DMS53 (cell line): ENCODE data around the gene THAP7.

Source experiments
- DNase-seq: peaks from one replicate; lab custom pipeline; 2025; lab: John Stamatoyannopoulos, UW

THAP7 gene

DNA sequence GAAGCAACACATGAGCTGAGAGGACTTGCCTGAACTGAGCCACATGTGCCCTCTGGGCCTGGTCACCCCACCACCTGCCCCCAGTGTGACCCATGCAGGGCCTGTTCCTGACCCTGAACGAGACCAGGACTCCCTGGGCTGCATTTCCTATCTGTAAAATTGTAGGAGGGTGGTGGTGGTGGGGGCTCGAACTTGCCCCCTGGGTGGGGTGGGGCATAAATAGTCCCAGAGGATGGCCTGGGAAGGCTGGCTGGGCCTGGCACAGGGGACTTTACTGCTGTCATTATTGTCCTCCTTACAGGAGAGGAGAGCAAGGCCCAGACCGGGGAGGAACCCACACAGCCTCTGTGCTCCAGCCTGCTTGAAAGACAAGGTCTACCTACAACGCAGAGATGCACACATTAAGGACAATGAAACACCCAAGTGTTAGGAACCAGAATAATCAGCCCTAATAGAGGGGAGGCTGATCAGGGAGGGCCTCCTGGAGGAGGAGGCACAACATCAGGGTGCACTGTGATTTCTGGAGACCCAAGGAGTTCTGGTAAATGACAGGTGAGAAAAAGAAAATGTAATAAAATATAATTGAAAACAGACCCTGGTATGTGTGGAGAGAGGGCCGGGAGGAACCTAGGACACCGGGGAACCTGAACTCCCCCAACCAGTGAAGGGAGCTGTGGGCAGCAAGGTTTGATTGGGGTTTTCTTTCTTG, 37.7 kb downstream of the THAP7 start:
- peak; percentile 4 for DNase-seq

DNA sequence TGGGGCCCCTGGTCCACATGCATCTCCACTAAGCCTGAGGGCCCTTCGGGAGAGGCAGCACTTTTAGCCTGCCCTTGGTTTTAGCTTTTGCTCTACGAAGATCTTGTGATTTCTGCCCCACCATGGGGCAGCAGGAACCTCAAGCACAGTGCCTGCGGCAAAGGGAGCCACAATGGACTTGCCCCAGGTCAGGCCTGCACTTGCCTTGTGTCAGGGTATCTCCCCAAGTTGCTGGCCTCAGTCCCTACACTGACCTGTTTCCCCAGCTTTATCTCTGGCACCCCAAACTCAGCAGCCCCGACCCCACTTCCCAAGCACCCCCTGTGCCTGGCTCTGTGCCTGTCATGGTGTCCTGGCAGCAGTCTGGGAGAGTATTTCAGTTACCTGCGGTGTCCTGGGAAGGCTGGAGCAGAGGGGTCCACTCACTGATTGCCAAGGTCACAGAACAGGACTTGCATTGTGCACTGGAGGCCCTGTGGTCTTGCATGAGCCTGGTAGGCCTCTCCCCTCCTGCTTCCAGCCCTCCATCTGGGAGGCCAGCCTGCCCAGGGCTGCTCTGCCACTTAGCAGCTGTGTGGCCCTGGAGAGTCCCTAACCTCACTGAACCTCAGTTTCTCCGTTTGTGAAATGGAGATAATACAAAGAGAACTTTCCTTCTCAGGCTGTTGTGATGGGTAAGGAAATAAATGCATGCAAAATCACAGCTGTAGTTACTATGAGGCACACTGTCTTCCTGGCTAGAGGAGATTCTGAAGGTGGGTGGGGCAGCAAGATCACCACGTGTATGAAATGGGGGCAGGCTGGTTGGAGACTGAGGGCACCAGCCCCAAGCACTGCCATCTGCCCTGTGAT, 38.5 kb downstream of the THAP7 start:
- DNase-seq: no peak

DNA sequence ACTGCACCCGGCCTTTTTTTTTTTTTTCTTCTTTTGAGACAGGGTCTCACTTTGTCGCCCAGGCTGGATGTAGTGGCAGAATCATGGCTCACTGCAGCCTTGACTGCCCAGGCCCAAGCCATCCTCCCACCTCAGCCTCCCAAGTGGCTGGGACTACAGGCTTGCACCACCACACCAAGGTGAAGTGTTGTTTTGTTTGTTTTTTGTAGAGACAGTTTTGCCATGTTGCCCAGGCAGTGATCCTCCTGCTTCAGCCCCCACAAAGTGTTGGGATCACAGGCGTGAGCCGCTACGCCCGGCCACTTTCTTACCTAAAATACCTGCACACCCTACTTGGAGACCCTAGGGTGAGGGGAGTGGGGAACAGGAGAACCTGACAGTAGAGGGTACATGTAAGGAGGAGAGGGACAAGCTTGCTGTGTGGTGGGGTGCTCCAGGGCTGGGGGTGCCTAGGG, 39.4 kb downstream of the THAP7 start:
- DNase-seq: no peak

DNA sequence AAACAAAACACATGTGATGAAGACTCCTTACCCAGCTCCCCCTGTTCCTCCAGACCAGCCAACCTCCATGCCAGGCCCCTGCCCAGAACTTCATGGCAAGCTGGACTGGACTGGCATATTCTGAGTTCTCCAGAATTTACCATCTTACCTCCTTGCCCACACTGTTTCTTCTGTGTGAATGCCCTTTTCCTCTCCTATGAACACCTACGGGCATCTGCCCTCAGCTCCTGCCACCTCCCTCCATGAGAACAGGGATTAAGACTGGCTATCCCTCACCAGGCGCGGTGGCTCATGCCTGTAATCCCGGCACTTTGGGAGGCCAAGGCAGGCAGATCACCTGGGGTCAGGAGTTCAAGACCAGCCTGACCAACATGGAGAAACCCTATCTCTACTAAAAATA, 41.3 kb downstream of the THAP7 start:
- DNase-seq: no peak

DNA sequence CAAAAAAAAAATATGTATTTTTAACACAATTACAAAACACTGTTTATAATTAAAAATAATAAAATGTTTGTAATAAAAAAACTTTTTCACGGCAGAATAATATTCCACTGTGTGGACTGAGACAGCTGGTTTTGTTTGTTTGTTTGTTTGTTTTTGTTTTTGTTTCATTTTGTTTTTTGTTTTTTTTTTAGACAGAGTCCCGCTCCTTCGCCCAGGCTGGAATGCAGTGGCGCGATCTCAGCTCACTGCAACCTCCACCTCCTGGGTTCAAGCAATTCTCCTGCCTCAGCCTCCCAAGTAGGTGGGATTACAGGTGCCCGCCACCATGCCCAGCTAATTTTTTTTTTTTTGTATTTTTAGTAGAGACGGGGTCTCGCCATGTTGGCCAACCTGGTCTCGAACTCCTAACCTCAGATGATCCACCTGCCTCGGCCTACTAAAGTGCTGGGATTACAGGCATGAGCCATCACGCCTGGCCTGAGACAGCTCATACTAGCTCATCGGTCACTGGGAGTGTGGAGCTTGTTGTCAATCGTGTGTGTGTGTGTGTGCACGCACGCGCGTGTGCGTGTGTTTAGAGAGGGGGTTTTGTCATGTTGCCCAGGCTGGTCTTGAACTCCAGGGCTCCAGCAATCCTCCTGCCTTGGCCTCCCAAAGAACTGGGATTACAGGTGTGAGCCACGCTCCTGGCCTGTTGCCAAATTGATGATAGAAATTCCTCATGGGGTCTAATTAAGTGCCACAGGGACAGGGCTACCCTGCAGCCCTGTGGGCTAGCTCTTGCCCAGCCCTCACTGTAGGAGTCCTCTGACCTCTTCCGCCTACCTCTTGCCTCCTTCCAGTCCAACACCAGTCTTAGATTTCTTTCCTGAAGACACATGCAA, 42.1 kb downstream of the THAP7 start:
- DNase-seq: no peak

DNA sequence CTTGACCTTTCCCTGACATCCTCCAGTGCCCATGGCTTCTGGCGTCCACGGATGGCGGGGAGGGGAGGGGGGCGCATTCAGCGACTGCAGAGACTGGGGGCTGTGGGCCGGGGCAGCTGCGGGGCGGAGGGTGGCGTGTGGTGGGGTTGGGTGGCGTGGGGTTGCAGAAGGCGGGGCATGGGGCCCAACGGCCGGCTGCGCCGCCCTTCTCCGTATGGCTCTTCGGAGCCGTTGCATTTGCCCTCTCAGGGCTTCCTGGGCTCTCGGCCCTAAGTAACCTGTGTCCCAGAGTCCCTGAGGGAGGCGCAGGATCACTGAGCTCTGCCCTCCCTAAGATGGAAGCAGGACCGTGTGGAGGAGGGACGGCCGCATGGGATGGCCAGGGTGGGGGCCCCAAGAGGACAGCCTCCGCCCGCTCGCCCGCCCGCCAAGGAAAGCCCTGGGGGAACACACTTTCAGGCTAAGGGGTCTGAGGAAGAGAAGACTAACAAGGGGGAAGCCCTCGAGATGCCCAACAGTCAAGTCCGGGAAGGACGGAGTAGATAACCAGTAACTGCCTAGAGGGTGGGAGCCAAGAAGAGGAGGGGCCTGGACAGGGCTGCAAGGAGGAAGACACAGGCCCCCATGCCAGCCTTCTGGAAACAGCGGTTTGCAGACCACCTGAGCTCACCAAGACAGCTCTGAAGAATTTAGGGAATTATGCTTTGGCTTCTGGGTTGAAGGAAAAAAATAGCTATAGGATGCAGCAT, 44.1 kb downstream of the THAP7 start:
- peak; percentile 56 for DNase-seq

DNA sequence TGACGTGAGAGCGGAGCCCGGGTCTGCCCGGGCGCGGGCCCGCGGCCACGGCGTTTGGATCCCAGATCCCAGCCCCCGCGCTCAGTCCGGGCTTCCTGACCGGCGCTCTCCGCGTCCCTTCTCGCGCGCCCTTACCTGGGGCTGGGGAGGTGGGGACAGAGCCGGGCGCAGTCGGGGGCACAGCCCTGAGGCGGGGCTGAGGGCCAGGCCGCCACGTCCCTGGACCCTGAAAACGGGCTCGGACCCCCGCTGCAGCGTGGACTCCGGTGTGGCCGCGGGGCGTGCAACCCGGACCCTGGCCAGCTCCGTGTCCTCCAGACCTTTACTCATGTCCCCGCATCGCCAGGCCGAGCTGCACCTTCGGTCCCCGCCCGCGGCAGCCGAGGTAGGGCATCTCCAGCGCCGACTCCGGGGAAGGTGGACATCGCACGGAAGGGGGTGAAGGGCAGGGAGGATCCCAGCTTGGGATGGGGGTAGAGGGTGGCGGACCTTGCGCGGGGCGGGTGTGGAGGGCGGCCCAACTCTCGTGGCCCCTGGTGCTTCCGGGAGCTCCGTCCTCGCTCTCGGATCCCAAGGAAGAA, 44.7 kb downstream of the THAP7 start:
- peak; percentile 52 for DNase-seq

DNA sequence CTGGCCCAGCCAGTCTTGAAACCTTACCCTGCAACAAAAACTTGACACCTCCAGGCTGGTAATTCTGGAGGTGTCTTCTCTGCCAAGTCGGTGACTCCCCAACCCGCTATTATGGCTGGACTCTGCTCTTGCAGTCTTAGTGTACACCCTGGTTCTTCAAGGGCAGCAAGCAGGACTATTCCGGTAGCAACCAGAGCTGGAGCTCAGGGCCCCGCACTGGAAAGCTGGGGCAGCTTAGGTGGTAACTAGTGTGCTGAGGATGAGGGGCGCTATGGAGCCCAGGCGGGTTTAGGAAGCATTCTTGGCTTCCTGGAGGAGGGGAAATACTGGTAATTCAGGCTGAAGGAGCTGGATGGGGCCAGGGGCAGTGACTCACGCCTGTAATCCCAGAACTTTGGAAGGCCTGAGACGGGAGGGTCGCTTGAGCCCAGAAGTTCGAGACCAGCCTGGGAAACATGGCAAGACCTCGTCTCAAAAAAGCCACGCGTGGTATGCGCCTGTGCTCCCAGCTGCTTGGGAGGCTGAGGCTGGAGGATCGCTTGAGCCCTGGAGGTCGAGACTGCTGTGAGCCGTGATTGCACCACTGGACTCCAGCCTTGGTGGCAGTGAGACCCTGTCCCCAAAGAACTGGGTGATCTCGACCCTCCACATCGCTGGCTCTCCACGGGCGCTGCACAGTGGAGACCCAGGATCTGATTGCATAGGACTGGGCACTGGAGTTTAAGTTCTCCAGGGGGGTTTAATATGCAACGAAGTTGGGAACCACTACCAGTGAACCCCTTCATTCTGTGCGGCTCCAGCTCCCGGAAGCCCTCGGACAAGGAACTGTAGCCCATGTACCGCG, 45.4 kb downstream of the THAP7 start:
- DNase-seq: peak; percentile 57

DNA sequence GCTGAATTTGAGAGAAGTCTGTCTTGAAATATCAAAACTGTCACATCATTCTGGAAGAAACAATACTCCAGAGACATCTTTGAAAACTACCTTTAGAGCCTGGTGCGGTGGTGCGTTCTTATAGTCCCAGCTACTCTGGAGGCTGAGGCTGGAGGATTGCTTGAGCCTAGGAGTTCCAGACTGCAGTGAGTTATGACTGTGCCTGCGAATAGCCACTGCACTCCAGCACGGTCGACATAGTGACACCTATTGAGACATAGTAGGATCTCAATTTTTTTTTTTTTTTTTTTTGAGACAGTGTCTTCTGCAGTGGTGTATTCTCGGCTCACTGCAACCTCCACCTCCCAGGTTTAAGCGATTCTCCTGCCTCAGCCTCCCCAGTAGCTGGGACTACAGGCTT, 46.4 kb downstream of the THAP7 start:
- DNase-seq: no peak

DNA sequence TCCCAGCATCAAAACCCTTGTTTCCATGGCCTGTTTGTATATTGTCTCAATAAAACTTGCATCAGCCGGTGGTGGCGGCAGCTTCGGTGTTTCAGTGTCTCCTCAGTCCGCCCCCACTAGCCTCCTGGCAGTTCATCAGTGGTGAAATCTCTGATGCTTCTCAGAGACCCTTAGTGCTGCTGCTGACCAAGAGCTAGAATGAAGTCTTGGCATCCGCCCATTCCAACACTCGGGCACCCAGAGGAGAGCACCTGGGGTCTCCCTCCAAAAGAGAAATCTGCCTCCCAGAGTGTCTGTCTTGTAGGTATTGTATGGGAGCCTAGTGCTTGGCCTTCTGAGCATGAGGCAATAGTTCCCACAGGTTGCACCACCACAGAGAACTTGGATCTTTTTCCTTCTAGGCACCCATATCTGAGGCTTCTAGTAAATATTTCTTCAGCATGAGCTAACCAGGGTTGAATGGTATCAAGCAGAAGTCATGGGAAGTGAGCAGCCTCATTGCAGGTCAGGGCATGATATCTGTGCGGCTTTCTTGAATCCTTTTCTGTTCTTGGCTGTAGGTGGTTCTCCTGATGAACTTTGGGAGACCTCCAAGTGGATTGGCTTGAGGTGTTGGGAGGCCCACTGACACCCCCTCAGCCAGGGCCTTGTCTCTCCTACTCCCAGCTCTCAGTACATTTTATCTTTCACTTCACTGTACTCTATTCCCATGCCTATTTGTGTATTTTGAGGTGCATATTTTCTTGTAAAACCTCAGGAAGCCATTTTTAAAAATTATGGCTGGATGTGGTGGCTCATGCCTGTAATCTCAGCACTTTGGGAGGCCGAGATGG, 48.0 kb downstream of the THAP7 start:
- no peak for DNase-seq

DNA sequence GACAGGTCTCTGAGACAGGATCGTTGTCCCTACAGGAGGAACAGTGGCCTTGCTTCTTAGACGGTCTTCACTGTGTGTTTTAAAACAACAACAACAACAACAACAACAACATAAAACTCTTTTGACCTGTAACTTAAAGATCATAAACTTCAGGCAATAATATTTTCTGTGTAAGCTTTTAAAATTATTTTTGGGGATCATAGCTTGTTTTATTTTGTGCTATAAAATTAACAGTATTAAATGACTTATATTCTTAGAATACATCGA, 48.6 kb downstream of the THAP7 start:
- DNase-seq: no peak

DNA sequence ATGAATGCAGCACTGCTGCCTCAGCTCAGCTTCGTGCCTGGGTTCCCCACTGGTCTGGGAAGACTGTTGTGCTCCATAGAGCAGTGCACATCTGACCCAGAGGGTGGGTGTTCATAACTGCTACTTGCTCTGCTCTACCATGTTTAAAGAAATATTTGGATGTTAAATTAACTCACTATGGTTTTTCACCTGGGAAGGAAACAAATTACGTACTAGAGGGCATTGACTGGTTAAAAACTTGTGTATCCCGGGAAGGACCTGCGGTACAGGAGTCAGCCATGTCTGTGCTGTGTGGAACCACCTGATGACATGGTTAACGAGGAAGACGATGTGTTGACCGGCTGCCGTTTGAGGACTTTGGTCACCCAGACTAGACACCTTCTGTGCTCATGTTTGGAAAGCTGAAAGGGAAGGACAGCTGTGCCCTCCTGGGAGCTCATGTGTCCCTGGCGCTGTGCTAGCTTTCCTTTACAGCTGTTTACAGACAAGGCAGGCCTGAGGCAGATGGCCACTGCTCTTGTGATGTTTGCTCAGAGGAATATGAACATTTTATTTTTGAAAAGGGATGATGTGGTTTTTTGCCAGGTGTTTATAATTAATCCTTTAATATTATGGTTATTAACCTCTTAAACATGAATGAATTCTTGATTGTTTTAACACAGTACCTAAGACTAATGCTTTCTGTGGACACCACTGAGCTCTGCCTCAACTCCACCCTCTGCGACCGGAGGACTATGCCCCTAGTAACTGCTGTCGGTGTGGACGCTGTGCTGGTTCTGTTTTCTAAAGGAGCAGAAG, 49.2 kb downstream of the THAP7 start:
- DNase-seq: peak; percentile 88

DNA sequence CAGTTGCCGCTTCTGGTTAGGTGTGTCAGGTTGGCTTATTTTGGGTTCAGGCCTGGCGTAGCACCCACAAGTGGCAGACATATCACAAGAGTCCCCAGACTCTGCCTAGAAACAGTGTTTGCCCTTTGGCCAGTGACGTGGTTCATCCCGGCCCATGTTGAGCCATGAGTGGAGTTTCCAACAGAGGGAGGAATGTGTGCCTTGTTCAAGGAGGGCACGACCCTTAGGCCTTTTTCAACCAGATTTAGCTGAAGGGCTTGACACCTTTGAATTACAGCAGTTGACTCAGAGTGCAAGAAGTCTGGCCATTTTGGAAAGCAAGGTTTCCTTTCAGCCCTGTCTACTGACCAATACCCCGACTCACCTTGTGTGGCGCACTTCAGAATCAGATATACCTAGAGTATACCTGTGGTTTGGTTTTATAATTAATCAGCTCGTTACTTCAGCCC, 50.0 kb downstream of the THAP7 start:
- no peak for DNase-seq

DNA sequence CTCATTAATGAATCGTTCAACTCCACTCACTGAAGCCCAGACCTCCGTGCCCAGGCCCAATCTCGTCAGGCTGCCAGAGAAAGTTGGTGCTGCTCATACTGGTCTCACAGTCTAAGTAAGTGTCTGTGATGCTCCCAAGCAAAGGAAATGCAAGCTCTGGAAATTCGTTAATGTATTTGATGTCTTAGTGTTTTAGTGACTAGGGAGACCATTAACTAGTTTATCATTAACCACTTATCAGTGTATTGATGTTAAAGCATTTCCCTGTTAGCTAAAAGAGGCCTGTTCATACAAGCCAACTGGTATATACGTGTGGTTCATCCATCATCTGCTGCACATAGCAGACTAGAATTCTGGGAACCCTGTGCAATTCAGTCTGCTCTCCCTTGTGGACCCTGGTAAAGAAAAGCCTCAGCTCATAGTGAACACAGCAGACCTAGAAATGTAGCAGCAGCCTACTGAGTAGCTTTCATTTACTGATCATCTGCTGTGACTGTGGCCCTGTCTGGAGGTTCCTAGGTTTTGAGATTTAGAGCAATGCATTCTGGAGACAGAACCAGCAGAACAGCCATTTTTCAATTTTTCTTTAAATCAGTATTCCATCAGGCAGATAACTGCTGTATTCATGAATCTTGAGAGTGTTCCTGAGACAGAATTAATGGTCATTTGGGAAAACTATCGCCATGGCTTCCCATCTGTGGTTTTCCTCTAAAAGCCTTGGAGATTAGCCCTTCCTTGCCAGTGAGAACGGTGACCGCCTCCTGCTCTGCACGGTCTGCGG, 50.6 kb downstream of the THAP7 start:
- peak; percentile 18 for DNase-seq

DNA sequence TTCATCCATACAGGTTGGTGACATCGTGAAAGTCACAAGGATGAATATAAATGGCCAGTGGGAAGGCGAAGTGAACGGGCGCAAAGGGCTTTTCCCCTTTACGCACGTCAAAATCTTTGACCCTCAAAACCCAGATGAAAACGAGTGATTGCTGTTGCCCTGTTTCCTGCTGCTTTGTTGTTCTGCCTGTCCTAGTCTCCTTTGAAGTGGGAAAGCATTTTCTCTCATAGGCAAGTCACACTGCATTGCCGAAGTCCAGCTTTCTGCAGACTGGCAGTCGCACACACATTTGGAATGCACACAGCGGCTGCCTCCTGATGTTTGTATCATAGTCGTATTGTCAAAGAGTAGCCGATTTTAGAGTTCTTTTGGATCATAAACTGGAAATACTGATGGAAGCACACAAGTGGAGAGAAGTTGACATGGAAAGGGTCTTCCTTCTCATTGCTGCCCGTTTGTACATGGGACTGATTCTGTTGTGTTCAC, 52.2 kb downstream of the THAP7 start:
- no peak for DNase-seq
